Prostate gland (tissue), 2 donors: ENCODE measurements around the gene EPS15.

Experiments used
- CTCF ChIP-seq, 4 experiments: fragments of 200-600 bp in 2 of 4; fragments of 450-650 bp in 2 of 4; sonication (generic) in 2 of 4; IDR thresholded peaks; 1 replicate in 3 of 4; 2 replicates in 1 of 4; pipeline ENCODE4 v1.5.1; 2016 to 2019; ENCODE audit warnings: antibody characterized with exemption in 4 of 4, mild to moderate bottlenecking in 2 of 4, moderate library complexity in 2 of 4
- POLR2AphosphoS5 ChIP-seq: sonication (generic); formaldehyde crosslinking; IDR thresholded peaks from one replicate; pipeline ENCODE4 v1.6.1; 2017; ENCODE audit warnings: antibody characterized with exemption

- TF ChIP-seq CTCF (IDR thresholded peaks at IDR 0.05): no peak
- TF ChIP-seq POLR2AphosphoS5: no peak
Measured at GRCh38 chr1:51410568-51411460, 108.3 kb downstream of the EPS15 start.
